ENCODE results near the gene PLCG2.

DNA sequence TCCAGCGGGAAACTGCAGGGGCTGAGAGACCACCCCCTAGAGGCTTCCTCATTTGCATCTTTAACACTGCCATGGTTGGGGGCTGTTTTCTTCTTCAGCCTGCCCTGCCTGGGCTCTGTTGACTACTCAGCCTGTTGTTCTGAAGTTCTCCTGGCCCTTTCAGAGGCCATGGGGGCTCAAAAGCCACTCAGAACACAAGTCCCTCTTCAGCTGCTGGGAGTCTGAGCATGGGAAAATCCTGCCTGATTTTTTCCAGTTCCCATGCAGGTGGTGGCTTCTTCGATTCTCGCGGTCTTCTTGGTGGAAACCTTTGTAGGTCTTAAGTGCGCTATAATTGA is 36.3 kb downstream of the PLCG2 start:
- TF ChIP-seq, protein P1, sequence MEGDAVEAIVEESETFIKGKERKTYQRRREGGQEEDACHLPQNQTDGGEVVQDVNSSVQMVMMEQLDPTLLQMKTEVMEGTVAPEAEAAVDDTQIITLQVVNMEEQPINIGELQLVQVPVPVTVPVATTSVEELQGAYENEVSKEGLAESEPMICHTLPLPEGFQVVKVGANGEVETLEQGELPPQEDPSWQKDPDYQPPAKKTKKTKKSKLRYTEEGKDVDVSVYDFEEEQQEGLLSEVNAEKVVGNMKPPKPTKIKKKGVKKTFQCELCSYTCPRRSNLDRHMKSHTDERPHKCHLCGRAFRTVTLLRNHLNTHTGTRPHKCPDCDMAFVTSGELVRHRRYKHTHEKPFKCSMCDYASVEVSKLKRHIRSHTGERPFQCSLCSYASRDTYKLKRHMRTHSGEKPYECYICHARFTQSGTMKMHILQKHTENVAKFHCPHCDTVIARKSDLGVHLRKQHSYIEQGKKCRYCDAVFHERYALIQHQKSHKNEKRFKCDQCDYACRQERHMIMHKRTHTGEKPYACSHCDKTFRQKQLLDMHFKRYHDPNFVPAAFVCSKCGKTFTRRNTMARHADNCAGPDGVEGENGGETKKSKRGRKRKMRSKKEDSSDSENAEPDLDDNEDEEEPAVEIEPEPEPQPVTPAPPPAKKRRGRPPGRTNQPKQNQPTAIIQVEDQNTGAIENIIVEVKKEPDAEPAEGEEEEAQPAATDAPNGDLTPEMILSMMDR (IDR thresholded peaks at IDR 0.05): no peak
- TF ChIP-seq ZFX (IDR thresholded peaks at IDR 0.05; ENCODE audit: borderline replicate concordance): no peak
